ENCODE data around the gene LYRM2.

DNA sequence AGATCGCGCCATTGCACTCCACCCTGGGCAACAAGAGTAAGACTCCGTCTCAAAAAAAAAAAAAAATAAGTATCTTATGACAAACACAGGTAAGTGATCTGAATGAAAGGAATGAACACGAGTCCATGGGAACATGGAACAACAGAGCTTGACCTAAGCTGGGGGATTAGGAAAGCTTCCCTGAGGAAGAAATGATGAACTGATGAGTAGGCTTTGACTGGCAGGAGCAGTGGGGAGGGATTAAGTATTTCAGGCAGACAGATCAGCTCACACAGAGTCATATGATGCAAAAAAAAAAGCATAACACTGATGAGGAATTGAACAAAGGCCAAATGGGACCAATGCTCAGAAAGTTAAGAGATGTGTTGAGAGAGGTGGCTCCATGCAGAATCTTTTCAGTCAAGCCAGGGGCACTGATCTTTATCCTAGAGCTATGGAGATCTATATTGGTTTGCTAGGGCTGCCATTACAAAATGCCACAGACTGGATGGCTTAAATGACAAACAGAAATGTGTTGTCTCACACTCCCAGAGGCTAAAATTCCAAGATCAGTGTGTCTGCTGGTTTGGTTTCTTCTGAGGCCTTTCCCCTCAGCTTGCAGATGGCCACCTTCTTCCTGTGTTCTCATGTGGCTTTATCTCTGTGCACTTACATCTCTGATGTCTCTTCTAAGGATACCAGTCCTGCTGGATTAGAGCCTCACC, 120.0 kb downstream of the LYRM2 start:
- TF ChIP-seq EZH2phosphoT487 (IDR thresholded peaks at IDR 0.05; ENCODE audit: low read depth, severe bottlenecking, unreplicated experiment), result no peak
- TF ChIP-seq, protein P1, sequence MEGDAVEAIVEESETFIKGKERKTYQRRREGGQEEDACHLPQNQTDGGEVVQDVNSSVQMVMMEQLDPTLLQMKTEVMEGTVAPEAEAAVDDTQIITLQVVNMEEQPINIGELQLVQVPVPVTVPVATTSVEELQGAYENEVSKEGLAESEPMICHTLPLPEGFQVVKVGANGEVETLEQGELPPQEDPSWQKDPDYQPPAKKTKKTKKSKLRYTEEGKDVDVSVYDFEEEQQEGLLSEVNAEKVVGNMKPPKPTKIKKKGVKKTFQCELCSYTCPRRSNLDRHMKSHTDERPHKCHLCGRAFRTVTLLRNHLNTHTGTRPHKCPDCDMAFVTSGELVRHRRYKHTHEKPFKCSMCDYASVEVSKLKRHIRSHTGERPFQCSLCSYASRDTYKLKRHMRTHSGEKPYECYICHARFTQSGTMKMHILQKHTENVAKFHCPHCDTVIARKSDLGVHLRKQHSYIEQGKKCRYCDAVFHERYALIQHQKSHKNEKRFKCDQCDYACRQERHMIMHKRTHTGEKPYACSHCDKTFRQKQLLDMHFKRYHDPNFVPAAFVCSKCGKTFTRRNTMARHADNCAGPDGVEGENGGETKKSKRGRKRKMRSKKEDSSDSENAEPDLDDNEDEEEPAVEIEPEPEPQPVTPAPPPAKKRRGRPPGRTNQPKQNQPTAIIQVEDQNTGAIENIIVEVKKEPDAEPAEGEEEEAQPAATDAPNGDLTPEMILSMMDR (IDR thresholded peaks at IDR 0.05; ENCODE audit: poor library complexity), result no peak
- TF ChIP-seq EZH2 (IDR thresholded peaks at IDR 0.05; ENCODE audit: borderline replicate concordance), result no peak

All from hepatocyte (in vitro differentiated cells).